HG03108 (cell line): Measurements from ENCODE around the gene PTGDR.

ENCODE experiments used
- ATAC-seq: cut with Tn5 transposase; IDR thresholded peaks from one replicate; pipeline ENCODE4 v1.9.1; 2021; ENCODE audit warnings: moderate library complexity; ENCODE audit not compliant: unreplicated experiment

The PTGDR gene

GRCh38 chr14:52307905-52308304, 40.4 kb downstream of the PTGDR start:
- ATAC-seq, result no peak

DNA sequence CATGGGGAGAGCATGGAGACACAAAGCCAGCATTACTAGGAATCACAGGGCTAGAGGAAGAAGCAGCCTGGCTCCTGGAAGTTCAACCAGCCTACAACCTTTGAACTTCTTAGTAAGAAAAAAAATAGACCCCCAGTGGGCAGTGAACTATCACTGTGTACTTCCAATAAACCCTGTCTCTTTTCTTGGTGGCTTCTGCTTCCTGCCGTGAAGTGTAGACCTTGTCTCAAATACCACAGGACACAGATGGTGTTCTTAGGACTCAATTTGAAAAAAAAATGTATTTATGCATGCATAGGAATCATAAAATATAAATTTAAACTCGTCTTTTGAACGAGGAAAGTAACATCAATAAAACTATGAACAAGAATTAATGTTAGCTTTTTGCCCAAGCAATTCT, 43.0 kb downstream of the PTGDR start:
- ATAC-seq, result no peak

GRCh38 chr14:52312931-52313355, 45.4 kb downstream of the PTGDR start:
- no peak for ATAC-seq

DNA sequence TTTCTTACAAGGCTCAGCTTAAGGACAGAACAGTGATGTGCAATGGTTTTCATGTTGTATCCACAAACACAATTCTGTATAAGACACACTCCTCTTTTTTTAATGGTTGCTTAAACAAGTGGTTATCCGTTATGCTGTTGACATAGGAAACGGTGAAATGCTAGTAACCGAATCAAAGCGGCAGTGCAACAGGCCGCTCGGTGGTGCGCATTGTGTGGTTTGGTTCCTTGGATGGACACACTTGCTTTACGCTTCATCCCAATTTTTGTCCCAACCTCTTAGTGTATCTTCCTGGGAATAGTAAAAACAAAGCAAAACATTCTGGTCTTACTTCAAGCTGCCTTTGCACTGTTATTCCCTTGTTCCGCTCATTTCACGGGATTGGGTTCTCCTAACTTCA, 46.0 kb downstream of the PTGDR start:
- no peak for ATAC-seq

DNA sequence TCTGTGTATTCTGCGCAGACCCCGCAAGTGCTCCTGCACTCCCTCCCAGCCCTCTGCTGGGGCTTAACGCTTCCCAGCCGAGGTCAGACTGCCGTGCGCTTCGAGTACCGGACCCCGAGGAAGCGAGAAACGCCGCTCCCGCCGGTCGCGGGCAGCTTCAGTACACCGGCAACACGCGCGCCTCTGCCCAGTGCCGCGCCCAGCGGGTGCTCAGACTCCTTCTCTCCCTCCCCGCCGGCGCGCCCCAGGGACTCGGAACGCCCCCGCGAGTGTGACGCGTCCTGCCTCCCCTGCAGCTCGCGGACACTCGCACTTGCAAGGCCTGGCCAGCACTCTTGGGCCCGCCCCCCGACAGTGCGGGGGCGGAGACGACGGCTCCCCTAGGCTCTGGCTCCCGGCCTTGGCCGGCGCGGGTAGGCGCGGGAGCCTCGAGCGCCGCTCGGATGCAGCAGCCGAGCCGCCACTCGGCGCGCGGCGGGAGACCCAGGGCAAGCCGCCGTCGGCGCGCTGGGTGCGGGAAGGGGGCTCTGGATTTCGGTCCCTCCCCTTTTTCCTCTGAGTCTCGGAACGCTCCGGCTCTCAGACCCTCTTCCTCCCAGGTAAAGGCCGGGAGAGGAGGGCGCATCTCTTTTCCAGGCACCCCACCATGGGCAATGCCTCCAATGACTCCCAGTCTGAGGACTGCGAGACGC, 46.6 kb downstream of the PTGDR start, which contains the start of gene PTGER2:
PTGER2 (plus strand) TSS at position 410 of the 692 bp plus-strand sequence; CDS start at position 647, 237 bp downstream.
- no peak for ATAC-seq

DNA sequence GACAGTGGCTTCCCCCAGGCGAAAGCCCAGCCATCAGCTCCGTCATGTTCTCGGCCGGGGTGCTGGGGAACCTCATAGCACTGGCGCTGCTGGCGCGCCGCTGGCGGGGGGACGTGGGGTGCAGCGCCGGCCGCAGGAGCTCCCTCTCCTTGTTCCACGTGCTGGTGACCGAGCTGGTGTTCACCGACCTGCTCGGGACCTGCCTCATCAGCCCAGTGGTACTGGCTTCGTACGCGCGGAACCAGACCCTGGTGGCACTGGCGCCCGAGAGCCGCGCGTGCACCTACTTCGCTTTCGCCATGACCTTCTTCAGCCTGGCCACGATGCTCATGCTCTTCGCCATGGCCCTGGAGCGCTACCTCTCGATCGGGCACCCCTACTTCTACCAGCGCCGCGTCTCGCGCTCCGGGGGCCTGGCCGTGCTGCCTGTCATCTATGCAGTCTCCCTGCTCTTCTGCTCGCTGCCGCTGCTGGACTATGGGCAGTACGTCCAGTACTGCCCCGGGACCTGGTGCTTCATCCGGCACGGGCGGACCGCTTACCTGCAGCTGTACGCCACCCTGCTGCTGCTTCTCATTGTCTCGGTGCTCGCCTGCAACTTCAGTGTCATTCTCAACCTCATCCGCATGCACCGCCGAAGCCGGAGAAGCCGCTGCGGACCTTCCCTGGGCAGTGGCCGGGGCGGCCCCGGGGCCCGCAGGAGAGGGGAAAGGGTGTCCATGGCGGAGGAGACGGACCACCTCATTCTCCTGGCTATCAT, 47.3 kb downstream of the PTGDR start:
- no peak for ATAC-seq

- no peak for ATAC-seq
Observed at GRCh38 chr14:52315355-52315718, 47.8 kb downstream of the PTGDR start.

DNA sequence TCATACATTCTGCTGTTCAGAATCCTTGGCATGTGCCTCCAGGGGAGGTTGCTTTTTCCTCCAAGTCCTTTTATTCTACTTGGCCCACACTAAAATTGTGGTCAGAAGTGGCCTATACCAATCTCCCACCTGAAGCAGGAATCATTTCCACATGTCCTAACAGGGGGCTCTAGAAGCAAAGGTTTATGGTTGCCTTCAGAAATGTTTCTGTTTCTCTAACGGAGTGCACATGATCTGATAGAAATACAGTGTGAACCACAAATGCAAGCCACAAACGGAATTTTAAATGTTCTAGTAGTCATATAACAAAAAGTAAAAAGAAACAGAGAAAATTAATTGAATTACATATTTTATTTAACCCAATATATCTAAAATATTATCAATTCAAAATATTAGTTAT, 50.6 kb downstream of the PTGDR start:
- no peak for ATAC-seq

GRCh38 chr14:52318826-52319645, 51.5 kb downstream of the PTGDR start:
- ATAC-seq, result no peak

DNA sequence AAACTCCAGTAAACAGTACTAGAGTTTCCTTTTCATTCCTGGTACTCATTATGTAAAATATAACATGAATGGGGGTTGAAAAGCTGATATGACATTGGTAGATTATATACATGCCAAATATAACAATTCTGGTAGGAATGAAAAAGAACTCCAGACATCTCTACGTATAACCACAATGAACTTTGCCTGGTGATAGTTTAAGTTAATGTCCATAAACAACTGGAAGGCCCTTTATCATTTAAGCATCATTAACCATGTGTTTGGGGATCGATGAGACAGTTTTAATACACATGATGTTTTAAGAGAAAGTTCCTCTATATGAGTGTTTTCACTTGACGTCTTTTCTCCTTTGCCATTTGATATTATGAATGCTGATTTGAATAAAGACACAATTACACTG, 52.4 kb downstream of the PTGDR start:
- ATAC-seq, result no peak

DNA sequence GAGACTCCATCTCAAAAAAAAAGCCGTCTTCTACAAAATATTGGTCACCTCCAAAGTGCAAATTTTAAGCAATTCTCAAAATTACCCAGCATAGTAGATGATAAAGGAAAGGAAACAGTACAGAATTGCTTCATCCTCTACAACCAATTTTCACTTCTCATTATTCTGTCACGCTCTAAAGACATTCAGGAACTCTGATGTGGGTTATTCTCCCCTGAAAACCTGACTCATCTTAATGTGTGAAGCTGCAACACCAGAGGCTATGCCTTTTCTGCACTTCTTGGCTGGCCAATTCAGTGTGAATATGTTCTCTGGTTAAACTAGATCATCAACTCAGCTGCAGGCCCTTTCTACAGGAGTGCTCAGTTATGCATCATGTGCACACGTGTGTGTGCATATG, 57.6 kb downstream of the PTGDR start:
- peak; percentile 98 for ATAC-seq

GRCh38 chr14:52325630-52326029, 58.1 kb downstream of the PTGDR start:
- no peak for ATAC-seq
